ENCODE data around the gene TENT4A.

DNA sequence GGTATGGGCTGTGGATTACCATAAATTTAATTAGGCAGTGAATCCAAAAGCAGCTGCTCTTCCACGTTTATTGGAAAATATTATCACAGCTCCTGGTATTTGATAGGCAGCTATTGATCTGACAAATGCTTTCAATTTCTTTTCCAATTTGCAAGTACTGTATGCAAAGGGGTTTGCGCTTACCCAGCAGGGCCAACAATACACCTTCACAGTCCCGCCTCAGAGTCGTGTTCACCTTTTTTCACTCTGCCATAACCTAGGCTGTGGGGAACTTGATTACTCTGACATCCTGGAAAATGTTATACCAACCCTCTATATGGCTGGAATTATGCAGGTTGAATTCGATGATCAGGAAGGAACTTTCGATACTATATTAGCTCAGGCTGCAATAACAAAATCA lies 32.3 kb upstream of the TENT4A start:
- TF ChIP-seq, protein P1, sequence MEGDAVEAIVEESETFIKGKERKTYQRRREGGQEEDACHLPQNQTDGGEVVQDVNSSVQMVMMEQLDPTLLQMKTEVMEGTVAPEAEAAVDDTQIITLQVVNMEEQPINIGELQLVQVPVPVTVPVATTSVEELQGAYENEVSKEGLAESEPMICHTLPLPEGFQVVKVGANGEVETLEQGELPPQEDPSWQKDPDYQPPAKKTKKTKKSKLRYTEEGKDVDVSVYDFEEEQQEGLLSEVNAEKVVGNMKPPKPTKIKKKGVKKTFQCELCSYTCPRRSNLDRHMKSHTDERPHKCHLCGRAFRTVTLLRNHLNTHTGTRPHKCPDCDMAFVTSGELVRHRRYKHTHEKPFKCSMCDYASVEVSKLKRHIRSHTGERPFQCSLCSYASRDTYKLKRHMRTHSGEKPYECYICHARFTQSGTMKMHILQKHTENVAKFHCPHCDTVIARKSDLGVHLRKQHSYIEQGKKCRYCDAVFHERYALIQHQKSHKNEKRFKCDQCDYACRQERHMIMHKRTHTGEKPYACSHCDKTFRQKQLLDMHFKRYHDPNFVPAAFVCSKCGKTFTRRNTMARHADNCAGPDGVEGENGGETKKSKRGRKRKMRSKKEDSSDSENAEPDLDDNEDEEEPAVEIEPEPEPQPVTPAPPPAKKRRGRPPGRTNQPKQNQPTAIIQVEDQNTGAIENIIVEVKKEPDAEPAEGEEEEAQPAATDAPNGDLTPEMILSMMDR (IDR thresholded peaks at IDR 0.05; ENCODE audit: poor library complexity), result no peak
- TF ChIP-seq EZH2 (IDR thresholded peaks at IDR 0.05; ENCODE audit: borderline replicate concordance) (no peak), EZH2phosphoT487 (IDR thresholded peaks at IDR 0.05; ENCODE audit: low read depth, severe bottlenecking, unreplicated experiment) (no peak)

All from hepatocyte (in vitro differentiated cells).